ENCODE data around the gene RNU2-1.
"Not testable (repeated sequence)": the region's sequence is repeated elsewhere in the genome, so short reads cannot be mapped to it uniquely, and the experiment has no call there.

Gene RNU2-1

DNA sequence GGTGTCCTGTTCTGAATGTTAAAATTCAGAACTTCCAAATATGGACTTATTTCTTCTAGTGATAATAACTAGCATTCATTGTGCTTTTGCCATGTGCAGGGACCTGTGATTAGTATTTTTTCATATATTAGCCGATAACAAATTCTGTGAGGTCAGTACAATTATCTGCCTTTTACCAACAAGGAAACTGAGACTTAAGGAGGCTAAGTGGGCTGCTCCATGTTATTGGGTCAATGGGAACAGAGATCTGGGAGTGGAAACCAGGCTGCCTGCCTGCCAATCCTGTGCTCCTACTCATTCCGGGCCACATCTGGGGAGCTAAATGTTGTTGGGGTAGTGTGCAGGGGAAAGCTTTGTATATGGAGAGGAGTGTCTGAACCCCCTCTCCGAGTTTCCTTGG lies 18.4 kb downstream of the RNU2-1 start:
- DNase-seq: no peak

DNA sequence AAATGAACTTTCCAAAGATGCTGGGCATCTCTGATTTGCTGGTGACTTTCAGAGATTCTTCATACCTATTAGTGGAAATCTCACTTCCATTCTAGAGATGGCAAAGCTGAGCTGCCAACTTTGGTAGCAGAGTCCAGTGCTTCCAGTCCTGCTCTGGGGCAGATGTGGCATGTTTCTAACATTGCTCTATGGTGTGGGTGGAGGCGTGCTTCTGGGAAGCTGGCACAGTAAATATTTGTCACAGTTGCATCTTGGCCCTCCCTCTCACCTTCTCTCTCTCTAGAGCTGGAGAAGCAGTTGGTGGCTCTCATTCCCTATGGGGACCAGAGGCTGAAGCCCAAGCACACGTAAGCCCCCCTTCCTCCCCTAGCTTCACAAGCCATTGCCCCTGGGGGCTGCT lies 20.2 kb downstream of the RNU2-1 start:
- DNase-seq: no peak

DNA sequence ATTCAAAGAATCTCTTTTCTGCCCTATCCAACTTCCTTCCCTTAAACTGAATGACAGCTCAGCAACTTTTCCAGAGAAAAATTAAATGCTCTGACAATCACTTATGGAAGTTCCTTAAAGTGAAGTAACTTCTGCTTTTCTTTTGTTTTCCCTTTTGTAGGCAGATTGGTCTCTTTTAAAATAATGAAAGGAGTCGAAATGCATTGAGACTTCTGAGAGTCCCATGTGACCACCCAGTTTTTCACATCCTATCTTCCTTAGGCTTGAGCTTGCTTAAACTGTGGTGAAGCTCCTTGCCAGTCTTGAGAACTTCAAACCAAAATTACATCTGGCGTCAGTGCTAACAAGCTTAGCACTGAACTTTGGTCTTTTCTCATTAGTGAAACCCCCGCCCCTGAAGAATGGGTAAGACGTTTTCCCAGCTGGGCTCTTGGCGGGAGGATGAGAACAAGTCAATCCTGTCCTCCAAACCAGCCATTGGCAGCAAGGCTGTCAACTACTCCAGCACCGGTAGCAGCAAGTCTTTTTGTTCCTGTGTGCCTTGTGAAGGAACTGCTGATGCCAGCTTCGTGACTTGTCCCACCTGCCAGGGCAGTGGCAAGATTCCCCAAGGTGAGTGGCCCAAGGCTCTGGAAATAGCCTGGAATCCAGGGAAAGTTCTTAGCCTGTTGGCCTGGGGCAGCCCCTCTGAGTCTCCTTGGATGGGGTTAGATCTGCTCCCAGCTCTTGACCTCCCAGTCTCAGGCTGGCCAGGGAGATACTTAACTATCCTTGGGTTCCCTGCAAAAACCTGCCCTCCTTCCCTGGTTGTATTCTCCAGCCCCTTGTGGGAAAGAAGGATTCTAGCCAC lies 20.9 kb downstream of the RNU2-1 start:
- no peak for DNase-seq

DNA sequence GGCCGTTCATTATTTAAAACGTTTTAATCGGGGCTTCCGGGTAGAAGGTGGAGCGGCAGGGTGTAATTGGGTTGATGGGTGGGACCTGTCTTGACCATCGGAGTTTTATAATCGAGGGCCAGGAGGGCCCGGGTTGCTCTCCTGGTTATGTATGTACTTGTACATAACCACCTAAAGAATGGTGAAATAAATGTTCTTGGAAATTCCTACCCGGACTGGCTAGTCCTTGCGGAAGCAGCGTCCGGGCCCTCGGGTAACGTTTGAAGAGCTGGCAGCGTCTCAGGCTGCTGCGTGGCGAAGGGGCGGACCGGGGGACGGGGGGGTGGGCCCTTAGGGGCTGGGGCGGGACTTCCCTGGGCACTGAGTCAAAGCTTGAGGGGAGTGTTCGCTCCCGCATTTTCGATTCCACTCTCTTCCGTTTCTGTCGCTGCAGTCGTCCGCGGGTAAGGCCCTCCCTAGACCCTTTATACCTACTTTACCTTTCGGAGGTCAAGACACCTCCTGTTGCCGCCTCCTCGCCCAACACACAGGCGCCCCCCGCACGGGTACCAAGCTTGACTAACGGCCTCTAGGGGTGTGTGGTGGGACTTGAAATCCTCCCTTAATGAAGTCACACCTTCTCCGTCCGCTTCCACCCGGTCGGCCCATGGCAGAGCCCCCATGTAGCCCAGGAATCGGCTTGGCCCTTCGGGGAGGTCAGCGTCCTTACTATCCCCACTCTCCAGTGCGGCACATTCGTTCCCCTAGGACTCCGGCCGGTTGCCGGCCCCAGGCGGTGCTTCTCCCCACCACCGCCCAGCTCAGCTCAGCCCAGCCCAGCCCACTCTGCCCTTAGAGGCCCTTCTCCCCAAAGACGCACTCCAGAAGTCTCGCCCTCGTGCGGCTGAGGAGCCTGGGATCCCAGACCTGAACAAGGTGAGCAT lies 22.0 kb downstream of the RNU2-1 start, which contains the start of gene TMEM106A:
TMEM106A (plus strand) TSS at position 396 of the 923 bp plus-strand sequence. CDS start 1,167 bp downstream, outside the sequence.
- peak; percentile 93 for DNase-seq

DNA sequence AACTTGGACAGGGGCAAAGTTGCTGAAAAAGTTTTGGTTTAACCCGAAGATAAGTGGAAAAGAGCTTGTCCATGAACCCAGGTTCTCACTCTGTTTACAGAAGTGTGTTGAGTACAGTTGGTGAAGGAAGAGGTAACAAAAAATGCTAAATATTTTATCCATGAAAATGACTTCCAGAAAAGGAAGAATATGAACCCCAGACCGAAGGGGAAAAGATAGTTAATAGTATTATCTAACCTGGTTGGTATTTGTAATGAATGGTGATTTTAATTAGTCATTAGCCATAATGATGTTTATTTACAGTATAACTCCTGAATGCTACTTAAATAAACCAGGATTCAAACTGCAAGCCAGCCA lies 22.7 kb downstream of the RNU2-1 start:
- DNase-seq: no peak

DNA sequence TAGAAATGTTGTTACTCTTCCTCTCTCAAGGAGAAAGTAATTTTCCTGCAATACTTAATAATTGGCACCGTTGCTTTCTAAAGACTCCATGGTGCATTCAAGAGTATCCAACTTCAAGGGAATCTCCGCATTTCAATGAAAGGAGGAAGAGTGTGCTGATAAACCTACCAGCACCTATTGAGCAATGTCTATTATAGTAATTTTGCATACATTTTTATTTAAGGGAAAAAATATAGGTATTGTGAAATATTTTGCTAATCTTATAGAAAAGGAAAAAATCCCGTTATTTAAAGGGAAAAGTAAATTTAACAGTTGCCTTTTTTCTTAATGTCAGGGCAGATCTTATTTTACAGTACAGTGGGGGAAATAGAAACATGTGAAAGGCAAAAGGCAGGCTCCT lies 23.2 kb downstream of the RNU2-1 start:
- no peak for DNase-seq

DNA sequence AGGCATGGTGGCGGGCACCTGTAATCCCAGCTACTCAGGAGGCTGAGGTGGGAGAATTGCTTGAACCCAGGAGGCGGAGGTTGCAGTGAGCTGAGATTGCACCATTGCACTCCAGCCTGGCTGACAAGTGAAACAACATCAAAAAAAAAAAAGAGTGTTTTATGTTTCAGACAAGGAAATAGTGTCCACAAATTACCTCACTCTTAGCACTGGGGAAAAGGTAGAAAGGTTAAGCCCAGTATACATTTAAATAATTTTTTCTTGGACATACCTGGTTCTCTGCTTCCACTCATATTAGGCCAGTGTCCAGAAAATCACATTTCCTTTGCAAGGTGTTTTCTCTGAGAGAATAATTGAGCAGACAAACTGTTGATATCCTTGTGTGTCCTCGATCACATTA lies 30.8 kb downstream of the RNU2-1 start:
- not testable (repeated sequence) for DNase-seq

DNA sequence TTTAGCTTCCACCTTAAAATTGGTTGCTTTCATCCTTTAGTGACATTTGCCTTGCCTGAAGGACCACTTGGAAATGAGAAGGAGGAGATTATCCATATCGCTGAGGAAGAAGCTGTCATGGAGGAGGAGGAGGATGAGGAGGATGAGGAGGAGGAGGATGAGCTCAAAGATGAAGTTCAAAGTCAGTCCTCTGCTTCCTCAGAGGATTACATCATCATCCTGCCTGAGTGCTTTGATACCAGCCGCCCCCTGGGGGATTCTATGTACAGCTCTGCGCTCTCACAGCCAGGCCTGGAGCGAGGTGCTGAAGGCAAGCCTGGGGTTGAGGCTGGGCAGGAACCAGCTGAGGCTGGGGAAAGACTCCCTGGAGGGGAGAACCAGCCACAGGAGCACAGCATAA lies 33.6 kb downstream of the RNU2-1 start:
- no peak for DNase-seq

DNA sequence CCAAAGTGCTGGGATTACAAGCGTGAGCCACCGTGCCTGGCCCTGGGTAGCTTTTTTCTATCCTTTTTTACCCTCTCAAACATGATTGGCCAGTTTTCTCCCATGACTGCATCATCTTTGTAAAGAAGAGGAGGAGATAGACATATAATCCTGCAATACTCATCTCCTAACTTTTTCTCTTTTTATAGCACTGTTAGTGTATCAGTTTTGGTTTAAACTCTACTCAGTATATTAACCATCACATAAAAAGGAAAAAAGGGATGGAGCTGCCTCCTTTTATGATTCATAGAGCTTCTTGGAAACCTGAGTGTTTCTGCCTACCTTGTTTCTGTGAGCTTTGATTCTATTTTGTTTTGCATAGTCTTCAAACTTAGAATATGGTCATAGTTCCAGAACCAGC lies 34.1 kb downstream of the RNU2-1 start:
- no peak for DNase-seq

DNA sequence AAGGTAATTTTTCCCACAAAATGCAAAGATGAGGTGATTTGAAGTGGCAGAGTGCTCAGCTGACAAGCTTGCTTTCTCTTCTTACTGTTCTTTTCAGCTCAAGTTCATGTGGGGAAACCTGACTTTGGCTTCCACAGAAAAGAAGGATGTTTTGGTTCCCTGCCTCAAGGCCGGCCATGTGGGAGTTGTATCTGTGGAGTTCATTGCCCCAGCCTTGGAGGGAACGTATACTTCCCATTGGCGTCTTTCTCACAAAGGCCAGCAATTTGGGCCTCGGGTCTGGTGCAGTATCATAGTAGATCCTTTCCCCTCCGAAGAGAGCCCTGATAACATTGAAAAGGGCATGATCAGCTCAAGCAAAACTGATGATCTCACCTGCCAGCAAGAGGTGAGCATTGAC lies 40.5 kb downstream of the RNU2-1 start:
- DNase-seq: no peak

DNA sequence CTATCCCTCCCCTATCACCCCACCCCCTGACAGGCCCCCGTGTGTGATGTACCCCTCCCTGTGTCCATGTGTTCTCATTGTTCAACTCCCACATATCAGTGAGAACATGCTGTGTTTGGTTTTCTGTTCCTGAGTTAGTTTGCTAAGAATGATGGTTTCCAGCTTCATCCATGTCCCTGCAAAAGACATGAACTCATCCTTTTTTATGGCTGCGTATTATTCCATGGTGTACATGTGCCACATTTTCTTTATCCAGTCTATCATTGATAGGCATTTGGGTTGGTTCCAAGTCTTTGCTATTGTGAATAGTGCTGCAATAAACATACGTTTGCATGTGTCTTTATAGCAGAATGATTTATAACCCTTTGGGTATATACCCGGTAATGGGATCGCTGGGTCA lies 47.1 kb downstream of the RNU2-1 start:
- not testable (repeated sequence) for DNase-seq

DNA sequence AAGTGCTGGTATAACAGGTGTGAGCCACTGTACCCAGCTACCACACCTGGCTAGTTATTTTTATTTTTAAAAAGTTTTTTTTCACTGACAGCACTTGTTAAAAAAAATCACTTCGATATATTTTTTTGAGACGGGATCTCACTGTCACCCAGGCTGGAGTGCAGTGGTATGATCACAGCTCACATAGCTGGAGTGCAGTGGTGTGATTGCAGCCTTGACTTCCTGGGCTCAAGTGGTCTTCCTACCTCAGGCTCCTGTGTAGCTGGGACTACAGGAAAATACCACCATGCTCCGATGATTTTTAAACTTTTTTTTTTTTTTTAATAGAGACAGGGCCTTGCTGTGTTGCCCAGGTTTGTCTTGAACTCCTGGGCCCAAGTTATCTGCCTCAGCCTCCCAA lies 49.9 kb downstream of the RNU2-1 start:
- no peak for DNase-seq
